Mesenchymal stem cell (in vitro differentiated cells and primary cell): ENCODE measurements around the gene SIAH2.

Experiments used
- DNase-seq: peaks from one replicate; pipeline ENCODE4 v3.0.0-alpha.2; 2013
- H2AFZ ChIP-seq: one replicate; pipeline ENCODE4 v1.6.1; 2013; ENCODE audit warnings: low read depth, mild to moderate bottlenecking, control low read depth, inconsistent platforms, low read length, moderate library complexity
- H2AK5ac ChIP-seq: 2 replicates; pipeline ENCODE4 v1.6.1; 2013; ENCODE audit warnings: low read length, moderate library complexity, mild to moderate bottlenecking, inconsistent platforms; ENCODE audit not compliant: severe bottlenecking
- H2BK120ac ChIP-seq: one replicate; pipeline ENCODE4 v1.6.1; 2013; ENCODE audit warnings: low read depth, mild to moderate bottlenecking, inconsistent platforms, low read length, moderate library complexity
- H2BK12ac ChIP-seq, 2 experiments: one replicate each; pipeline ENCODE4 v1.6.1; 2013; ENCODE audit warnings: inconsistent platforms in 2 of 2, low read length in 2 of 2, mild to moderate bottlenecking in 2 of 2, moderate library complexity in 2 of 2, control low read depth in 1 of 2
- H2BK15ac ChIP-seq: one replicate; pipeline ENCODE4 v1.6.1; 2013; ENCODE audit warnings: mild to moderate bottlenecking, low read depth, inconsistent platforms; ENCODE audit not compliant: poor library complexity, severe bottlenecking
- H2BK5ac ChIP-seq: 2 replicates; pipeline ENCODE4 v1.6.1; 2013; ENCODE audit warnings: low read depth, mild to moderate bottlenecking, low read length, control low read depth, inconsistent platforms; ENCODE audit not compliant: poor library complexity, severe bottlenecking
- H3K14ac ChIP-seq, 2 experiments: one replicate each; pipeline ENCODE4 v1.6.1; 2013; ENCODE audit warnings: inconsistent platforms in 2 of 2, low read length in 2 of 2, control low read depth in 1 of 2, mild to moderate bottlenecking in 1 of 2, moderate library complexity in 1 of 2
- H3K18ac ChIP-seq, 2 experiments: one replicate each; pipeline ENCODE4 v1.6.1; 2013; ENCODE audit warnings: inconsistent platforms in 2 of 2, low read length in 2 of 2, control low read depth in 1 of 2, low read depth in 1 of 2, mild to moderate bottlenecking in 1 of 2
- H3K23ac ChIP-seq, 2 experiments: one replicate each; pipeline ENCODE4 v1.6.1; 2013; ENCODE audit warnings: inconsistent platforms in 2 of 2, low read length in 2 of 2, mild to moderate bottlenecking in 2 of 2, moderate library complexity in 2 of 2, control low read depth in 1 of 2
- H3K27ac ChIP-seq: 2 replicates; pipeline ENCODE4 v1.5.1; 2013; ENCODE audit warnings: mild to moderate bottlenecking, moderate library complexity, low read length, control low read depth, inconsistent platforms; ENCODE audit not compliant: poor library complexity, severe bottlenecking
- H3K27me3 ChIP-seq, 2 experiments: 2 replicates each; pipeline versions ENCODE4 v1.6.1 to v1.7.0; 2013; ENCODE audit warnings: low read length in 2 of 2, mild to moderate bottlenecking in 2 of 2, moderate library complexity in 2 of 2, control low read depth in 1 of 2, inconsistent platforms in 1 of 2; ENCODE audit not compliant: control insufficient read depth in 1 of 2, insufficient read depth in 1 of 2
- H3K36me3 ChIP-seq, 2 experiments: 2 replicates each; pipeline versions ENCODE4 v1.6.1 to v1.7.0; 2013; ENCODE audit warnings: low read length in 2 of 2, control low read depth in 1 of 2, inconsistent platforms in 1 of 2, low read depth in 1 of 2, mild to moderate bottlenecking in 1 of 2; ENCODE audit not compliant: insufficient read depth in 2 of 2, control insufficient read depth in 1 of 2
- H3K4ac ChIP-seq, 2 experiments: one replicate each; pipeline ENCODE4 v1.6.1; 2013; ENCODE audit warnings: inconsistent platforms in 2 of 2, low read length in 2 of 2, mild to moderate bottlenecking in 2 of 2, moderate library complexity in 2 of 2, control low read depth in 1 of 2, low read depth in 1 of 2
- H3K4me1 ChIP-seq: 2 replicates; pipeline ENCODE4 v1.6.1; 2013; ENCODE audit warnings: low read depth, low read length, control low read depth; ENCODE audit not compliant: control insufficient read depth, insufficient read depth
- H3K4me2 ChIP-seq: 2 replicates; pipeline ENCODE4 v1.6.1; 2013; ENCODE audit warnings: low read length, mild to moderate bottlenecking, inconsistent platforms; ENCODE audit not compliant: poor library complexity, severe bottlenecking
- H3K4me3 ChIP-seq, 2 experiments: 2 replicates each; pipeline versions ENCODE4 v1.5.1 to v1.7.0; 2013; ENCODE audit warnings: low read length in 2 of 2, mild to moderate bottlenecking in 2 of 2, control low read depth in 1 of 2, low read depth in 1 of 2; ENCODE audit not compliant: insufficient read depth in 1 of 2
- H3K79me1 ChIP-seq: replicated peaks from 2 replicates; pipeline ENCODE4 v1.6.1; 2013; ENCODE audit warnings: mild to moderate bottlenecking, control low read depth, low read length, inconsistent platforms; ENCODE audit not compliant: poor library complexity, severe bottlenecking
- H3K9ac ChIP-seq: 2 replicates; pipeline ENCODE4 v1.7.0; 2013; ENCODE audit warnings: mild to moderate bottlenecking, low read length, moderate library complexity
- H3K9me3 ChIP-seq: 2 replicates; pipeline ENCODE4 v1.7.0; 2013; ENCODE audit warnings: mild to moderate bottlenecking, low read length; ENCODE audit not compliant: control insufficient read depth
- H4K8ac ChIP-seq: one replicate; pipeline ENCODE4 v1.6.1; 2013; ENCODE audit warnings: inconsistent platforms, mild to moderate bottlenecking, low read length, moderate library complexity
- H4K91ac ChIP-seq: one replicate; pipeline ENCODE4 v1.6.1; 2013; ENCODE audit warnings: mild to moderate bottlenecking, low read length, inconsistent platforms
- WGBS: methylation state at CpG from one replicate; pipeline ENCODE4 v1.1.7; 2013; ENCODE audit warnings: mixed read lengths; 5-methylcytosine and 5-hydroxymethylcytosine counted together

Gene SIAH2

DNA sequence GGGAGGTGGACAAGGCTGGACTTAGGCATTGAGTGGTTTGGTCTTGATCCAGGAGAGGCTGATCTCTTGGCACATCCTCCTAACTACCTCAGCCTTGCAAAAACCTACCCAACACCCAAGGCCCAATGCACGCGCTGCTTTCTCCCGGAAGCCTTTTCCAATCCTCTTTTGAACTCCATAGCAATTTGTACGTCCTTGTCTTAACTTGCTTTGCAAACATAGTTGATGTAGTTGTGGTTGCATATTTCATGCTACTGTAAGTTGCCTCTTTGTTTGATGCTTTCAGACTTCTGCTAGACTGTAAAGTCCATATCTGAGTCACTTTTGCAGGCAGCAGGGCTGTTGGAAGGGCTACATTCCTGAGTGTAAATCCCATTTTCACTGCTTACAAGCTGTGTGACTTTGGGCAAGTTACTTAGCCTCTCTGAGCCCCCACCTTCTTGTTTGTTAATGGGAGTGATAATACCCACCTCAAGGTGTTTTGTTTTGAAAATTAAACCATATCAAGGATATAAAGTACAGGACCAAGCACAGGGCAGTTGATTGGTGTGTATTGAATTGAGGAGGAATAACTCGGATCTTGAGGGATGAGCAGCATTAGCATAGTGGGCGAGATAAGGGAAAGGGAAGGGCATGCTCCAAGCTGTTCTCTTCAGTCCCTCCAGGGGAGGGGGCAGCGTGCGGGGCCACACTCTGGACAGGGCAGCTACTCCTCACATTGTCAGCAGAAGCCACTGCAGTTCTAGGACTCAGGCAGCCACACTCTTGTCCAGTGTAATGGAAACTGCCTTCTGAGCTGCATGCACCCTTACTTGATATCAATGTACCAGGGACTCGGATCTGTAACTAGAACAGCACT, 28.8 kb downstream of the SIAH2 start:
- DNase-seq, result no peak
- no peaks in the 10 kb centered on the region for H3K9me3 ChIP-seq
- H3K18ac ChIP-seq, result no peak overlapping the region
- no peak overlapping the region for H2AFZ ChIP-seq
- H2BK12ac ChIP-seq, result no peak overlapping the region
- H3K4me1 ChIP-seq, result peaks cover 2% of the 10 kb centered on the region
- no peak overlapping the region for H3K14ac ChIP-seq
- H2AK5ac ChIP-seq, result no peak overlapping the region
- peaks cover 6% of the 10 kb centered on the region for H3K79me1 ChIP-seq
- H4K8ac ChIP-seq, result no peak overlapping the region
- H3K4me2 ChIP-seq, result no peak overlapping the region
- no peak overlapping the region for H3K4ac ChIP-seq
- no peak overlapping the region for H2BK120ac ChIP-seq
- peak overlapping the region; percentile 9 for H2BK15ac ChIP-seq
- no peak overlapping the region for H2BK5ac ChIP-seq
- no peaks in the 10 kb centered on the region for H3K36me3 ChIP-seq
- H3K23ac ChIP-seq, result no peak overlapping the region
- no peak overlapping the region for H3K27ac ChIP-seq
- no peak overlapping the region for H3K9ac ChIP-seq
- no peak overlapping the region for H4K91ac ChIP-seq
- no peak overlapping the region for H3K4me3 ChIP-seq
- WGBS, result 94% methylated on average over 6 of the region's 9 CpGs
- no peaks in the 10 kb centered on the region for H3K27me3 ChIP-seq

GRCh38 chr3:150733373-150733935, 29.5 kb downstream of the SIAH2 start:
- Histone ChIP-seq H3K4ac (no peak overlapping the region), H3K9ac (no peak overlapping the region), H3K36me3 (no peaks in the 10 kb centered on the region), H3K14ac (no peak overlapping the region), H4K8ac (no peak overlapping the region), H3K4me1 (peaks cover 2% of the 10 kb centered on the region), H2BK5ac (no peak overlapping the region), H3K18ac (no peak overlapping the region), H2AK5ac (no peak overlapping the region), H2BK12ac (no peak overlapping the region), H3K79me1 (peaks cover 6% of the 10 kb centered on the region), H2AFZ (no peak overlapping the region), H3K4me3 (no peak overlapping the region), H4K91ac (no peak overlapping the region), H3K27ac (no peak overlapping the region), H3K9me3 (no peaks in the 10 kb centered on the region), H3K23ac (no peak overlapping the region), H2BK15ac (no peak overlapping the region), H2BK120ac (no peak overlapping the region), H3K4me2 (no peak overlapping the region), H3K27me3 (no peaks in the 10 kb centered on the region)
- no peak for DNase-seq
- 80% methylated on average over 8 of the region's 8 CpGs for WGBS

DNA sequence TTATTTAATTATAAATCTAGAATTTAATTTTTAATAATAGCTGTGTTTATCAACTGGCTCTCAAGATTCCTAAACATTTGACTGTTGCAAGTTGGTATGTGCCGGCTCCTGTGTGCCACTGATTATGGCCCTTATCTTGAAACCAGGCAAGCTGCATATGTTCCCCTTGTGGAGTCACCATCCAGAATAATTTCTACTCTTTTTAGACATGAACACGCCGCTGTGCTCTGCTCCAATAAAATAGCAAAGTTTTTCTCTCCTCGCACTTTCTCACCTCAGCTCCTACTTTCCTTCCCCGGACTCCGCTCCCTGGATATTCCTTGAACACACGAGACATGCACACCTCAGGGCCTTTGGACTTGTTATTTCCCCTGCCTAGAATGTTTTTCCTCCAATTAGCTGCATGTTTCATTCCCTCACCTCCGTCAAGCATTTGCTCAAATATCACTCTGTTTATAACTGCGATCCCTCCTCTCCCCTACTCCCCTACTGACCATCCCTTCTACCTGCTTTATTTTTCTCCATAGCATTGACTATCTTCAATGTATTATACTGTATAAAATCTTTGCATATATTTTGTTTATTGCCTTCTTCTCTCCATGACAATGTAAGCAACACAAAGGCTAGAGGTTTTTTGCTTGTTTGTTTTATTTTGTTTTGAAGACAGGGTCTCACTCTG, 33.1 kb downstream of the SIAH2 start:
- Histone ChIP-seq H2BK12ac (no peak overlapping the region), H3K23ac (no peak overlapping the region), H3K9ac (no peak overlapping the region), H3K36me3 (no peaks in the 10 kb centered on the region), H2BK5ac (no peak overlapping the region), H3K4me3 (no peak overlapping the region), H3K27me3 (no peaks in the 10 kb centered on the region), H2BK120ac (no peak overlapping the region), H2AFZ (no peak overlapping the region), H3K79me1 (no peaks in the 10 kb centered on the region), H3K4me2 (no peak overlapping the region), H3K4ac (no peak overlapping the region), H4K8ac (no peak overlapping the region), H4K91ac (no peak overlapping the region), H3K9me3 (no peaks in the 10 kb centered on the region), H2BK15ac (no peak overlapping the region), H3K27ac (no peak overlapping the region), H2AK5ac (no peak overlapping the region), H3K4me1 (no peaks in the 10 kb centered on the region), H3K18ac (no peak overlapping the region), H3K14ac (no peak overlapping the region)
- 91% methylated on average over 9 of the region's 9 CpGs for WGBS
- DNase-seq, result no peak
